HEK293 (cell line): Measurements from ENCODE around the gene IFT122.

Source experiments
- CTCF ChIA-PET: fragments of 350-600 bp; formaldehyde crosslinking; extraction: SDS; loops from one replicate; lab custom pipeline; 2021; ENCODE audit warnings: antibody characterized with exemption; lab: Yijun Ruan, JAX
- POLR2A ChIA-PET: fragments of 300-600 bp; formaldehyde crosslinking; extraction: SDS; loops from one replicate; lab custom pipeline; 2020; ENCODE audit warnings: antibody characterized with exemption, inconsistent platforms; lab: Yijun Ruan, JAX
- H3K27ac ChIP-seq: fragments of 200-500 bp; sonication (Bioruptor generic); 2 replicates; pipeline ENCODE4 v1.5.1; 2014; ENCODE audit warnings: low read depth, low read length, control low read depth, inconsistent platforms; ENCODE audit errors: extremely low read depth
- H3K36me3 ChIP-seq, 2 experiments: fragments of 200-500 bp in 1 of 2; sonication (Bioruptor generic) in 1 of 2; 1 replicate in 1 of 2; 2 replicates in 1 of 2; pipeline ENCODE4 v1.5.1; 2014 to 2017; ENCODE audit warnings: inconsistent platforms in 2 of 2, low read length in 2 of 2; ENCODE audit not compliant: control insufficient read depth in 2 of 2, insufficient read depth in 1 of 2
- H3K4me1 ChIP-seq: fragments of 200-500 bp; sonication (Bioruptor generic); 2 replicates; pipeline ENCODE4 v1.5.1; 2014; ENCODE audit warnings: mild to moderate bottlenecking, low read length, inconsistent platforms; ENCODE audit not compliant: control insufficient read depth, insufficient read depth
- H3K4me3 ChIP-seq: 2 replicates; pipeline ENCODE4 v1.5.1; 2011; ENCODE audit warnings: low read depth, mild to moderate bottlenecking, control low read depth, low read length, moderate library complexity
- H3K9me3 ChIP-seq: fragments of 200-500 bp; sonication (Bioruptor generic); 2 replicates; pipeline ENCODE4 v1.5.1; 2014; ENCODE audit warnings: low read depth, low read length, inconsistent platforms; ENCODE audit not compliant: control insufficient read depth, insufficient read depth
- BCL11B ChIP-seq: fragments of 450-650 bp; formaldehyde crosslinking; IDR thresholded peaks from 2 replicates; pipeline ENCODE4 v1.5.1; 2016; ENCODE audit warnings: low read depth, missing biosample characterization, missing genetic modification characterization
- HOXD13 ChIP-seq: sonication (generic); formaldehyde crosslinking; IDR thresholded peaks from 2 replicates; pipeline ENCODE4 v1.8.0; 2022; ENCODE audit warnings: missing genetic modification reagents, borderline replicate concordance
- MYNN ChIP-seq: fragments of 450-650 bp; formaldehyde crosslinking; IDR thresholded peaks from 2 replicates; pipeline ENCODE4 v1.5.1; 2016; ENCODE audit warnings: missing biosample characterization, missing genetic modification characterization, borderline replicate concordance
- SALL2 ChIP-seq: fragments of 450-650 bp; formaldehyde crosslinking; IDR thresholded peaks from 2 replicates; pipeline ENCODE4 v1.5.0; 2017; ENCODE audit warnings: missing biosample characterization, mild to moderate bottlenecking, missing genetic modification characterization, borderline replicate concordance
- SP3 ChIP-seq: fragments of 450-650 bp; formaldehyde crosslinking; IDR thresholded peaks from 2 replicates; pipeline ENCODE4 v1.5.1; 2016; ENCODE audit warnings: missing biosample characterization, missing genetic modification characterization
- TSHZ1 ChIP-seq: fragments of 450-650 bp; formaldehyde crosslinking; IDR thresholded peaks from 2 replicates; pipeline ENCODE4 v1.5.1; 2016; ENCODE audit warnings: missing biosample characterization, missing genetic modification characterization, borderline replicate concordance
- YY2 ChIP-seq: fragments of 450-650 bp; formaldehyde crosslinking; IDR thresholded peaks from 2 replicates; pipeline ENCODE4 v1.5.1; 2016; ENCODE audit warnings: missing biosample characterization, missing genetic modification characterization
- ZBTB7A ChIP-seq: fragments of 450-650 bp; formaldehyde crosslinking; IDR thresholded peaks from 2 replicates; pipeline ENCODE4 v1.5.1; 2016; ENCODE audit warnings: low read depth, missing biosample characterization, missing genetic modification characterization
- ZNF10 ChIP-seq: fragments of 450-650 bp; formaldehyde crosslinking; IDR thresholded peaks from 2 replicates; pipeline ENCODE4 v1.5.1; 2017; ENCODE audit warnings: missing biosample characterization, missing genetic modification characterization
- ZNF169 ChIP-seq: fragments of 450-650 bp; formaldehyde crosslinking; IDR thresholded peaks from 2 replicates; pipeline ENCODE4 v1.5.1; 2016; ENCODE audit warnings: missing biosample characterization, missing genetic modification characterization
- ZNF19 ChIP-seq: fragments of 450-650 bp; formaldehyde crosslinking; IDR thresholded peaks from 2 replicates; pipeline ENCODE4; 2016; ENCODE audit warnings: missing biosample characterization, missing genetic modification characterization, low read depth
- ZNF274 ChIP-seq, 2 experiments: fragments of 200-500 bp in 1 of 2; fragments of 450-650 bp in 1 of 2; sonication (Bioruptor generic) in 1 of 2; formaldehyde crosslinking in 1 of 2; IDR thresholded peaks; 2 replicates each; pipeline versions ENCODE4 v1.5.1 to v1.6.1; 2014 to 2016; ENCODE audit warnings: borderline replicate concordance in 1 of 2, inconsistent platforms in 1 of 2, low read length in 1 of 2, missing biosample characterization in 1 of 2, missing genetic modification characterization in 1 of 2
- ZNF354C ChIP-seq: fragments of 450-650 bp; formaldehyde crosslinking; IDR thresholded peaks from 2 replicates; pipeline ENCODE4 v1.5.1; 2016; ENCODE audit warnings: missing biosample characterization, missing genetic modification characterization, low read depth, borderline replicate concordance
- ZNF366 ChIP-seq: fragments of 450-650 bp; formaldehyde crosslinking; conservative IDR thresholded peaks from 2 replicates; pipeline ENCODE4 v1.5.1; 2016; ENCODE audit warnings: missing biosample characterization, missing genetic modification characterization
- ZNF521 ChIP-seq: fragments of 450-650 bp; formaldehyde crosslinking; IDR thresholded peaks from 2 replicates; pipeline ENCODE4 v1.5.1; 2017; ENCODE audit warnings: missing biosample characterization, mild to moderate bottlenecking, missing genetic modification characterization
- ZNF530 ChIP-seq: fragments of 450-650 bp; formaldehyde crosslinking; IDR thresholded peaks from 2 replicates; pipeline ENCODE4 v1.5.1; 2016; ENCODE audit warnings: low read depth, missing biosample characterization, missing genetic modification characterization
- ZNF623 ChIP-seq: fragments of 450-650 bp; formaldehyde crosslinking; IDR thresholded peaks from 2 replicates; pipeline ENCODE4 v1.5.1; 2016; ENCODE audit warnings: missing biosample characterization, missing genetic modification characterization
- TF ChIP-seq, protein P1 (sequence below): fragments of 450-650 bp; formaldehyde crosslinking; IDR thresholded peaks from 2 replicates; pipeline ENCODE4 v1.5.1; 2017; ENCODE audit warnings: missing biosample characterization, mild to moderate bottlenecking, missing genetic modification characterization, moderate library complexity
- TF ChIP-seq, protein P2 (sequence below): fragments of 450-650 bp; formaldehyde crosslinking; IDR thresholded peaks from 2 replicates; pipeline ENCODE4 v1.5.1; 2016; ENCODE audit warnings: missing biosample characterization, missing genetic modification characterization, borderline replicate concordance

The IFT122 gene

GRCh38 chr3:129470861-129471260 is 30.8 kb downstream of the IFT122 start:
- H3K4me1 ChIP-seq = no peaks in the 10 kb centered on the region
- TF ChIP-seq ZNF169 (tag by site-specific recombination) (no peak), HOXD13 (CRISPR knock-in tag) (no peak), ZNF366 (tag by site-specific recombination) (no peak), SALL2 (tag by site-specific recombination) (no peak), MYNN (tag by site-specific recombination) (no peak), ZNF274 (IDR thresholded peaks at IDR 0.05; ENCODE audit: low read length) (no peak), ZNF274 (tag by site-specific recombination; IDR thresholded peaks at IDR 0.05; ENCODE audit: borderline replicate concordance) (no peak), ZNF10 (tag by site-specific recombination) (no peak), ZNF354C (no peak), ZNF521 (no peak), BCL11B (tag by site-specific recombination) (no peak), ZNF530 (tag by site-specific recombination) (no peak)
- H3K4me3 ChIP-seq = no peak overlapping the region
- POLR2A ChIA-PET = no interaction called here
- H3K27ac ChIP-seq = no peak overlapping the region
- peaks cover 0 to 18% of the 10 kb centered on the region in 2 experiments; a peak in 2 of 3 replicates for H3K36me3 ChIP-seq
- CTCF ChIA-PET = no interaction called here
- no peaks in the 10 kb centered on the region for H3K9me3 ChIP-seq

GRCh38 chr3:129473067-129473768 is 33.2 kb downstream of the IFT122 start:
- Histone ChIP-seq H3K36me3 (peaks cover 0 to 37% of the 10 kb centered on the region in 2 experiments; a peak in 1 of 3 replicates), H3K9me3 (no peaks in the 10 kb centered on the region), H3K4me3 (no peak overlapping the region), H3K27ac (no peak overlapping the region), H3K4me1 (no peaks in the 10 kb centered on the region)
- no peak for TF ChIP-seq TSHZ1 (tag by site-specific recombination)
- TF ChIP-seq, protein P1, sequence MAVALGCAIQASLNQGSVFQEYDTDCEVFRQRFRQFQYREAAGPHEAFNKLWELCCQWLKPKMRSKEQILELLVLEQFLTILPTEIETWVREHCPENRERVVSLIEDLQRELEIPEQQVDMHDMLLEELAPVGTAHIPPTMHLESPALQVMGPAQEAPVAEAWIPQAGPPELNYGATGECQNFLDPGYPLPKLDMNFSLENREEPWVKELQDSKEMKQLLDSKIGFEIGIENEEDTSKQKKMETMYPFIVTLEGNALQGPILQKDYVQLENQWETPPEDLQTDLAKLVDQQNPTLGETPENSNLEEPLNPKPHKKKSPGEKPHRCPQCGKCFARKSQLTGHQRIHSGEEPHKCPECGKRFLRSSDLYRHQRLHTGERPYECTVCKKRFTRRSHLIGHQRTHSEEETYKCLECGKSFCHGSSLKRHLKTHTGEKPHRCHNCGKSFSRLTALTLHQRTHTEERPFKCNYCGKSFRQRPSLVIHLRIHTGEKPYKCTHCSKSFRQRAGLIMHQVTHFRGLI (tag by site-specific recombination) = no peak
- POLR2A ChIA-PET = no interaction called here
- CTCF ChIA-PET = interaction anchor here (1.1 kb wide), 1 partner anchor 9 kb away, joined by 4 read pairs; no protein-coding TSS in a partner anchor

DNA sequence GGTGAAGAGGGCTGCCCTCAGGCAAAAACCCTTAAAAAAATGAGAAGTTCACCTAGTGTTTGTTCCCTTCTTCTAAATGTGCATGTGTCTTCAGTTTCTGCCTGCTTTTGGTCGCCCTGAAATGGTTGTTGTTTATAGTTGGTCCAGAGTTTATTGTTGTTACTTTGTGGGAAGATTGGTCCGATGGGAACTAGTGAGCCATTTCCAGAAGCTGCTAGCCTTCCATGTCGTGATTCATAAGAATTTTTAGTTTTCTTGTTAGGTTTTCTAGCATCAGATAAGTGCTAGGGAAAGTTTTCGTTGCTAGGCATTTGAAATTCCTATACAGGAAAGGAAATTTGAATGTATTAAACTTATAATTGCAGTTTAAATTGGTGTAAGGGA is 33.7 kb downstream of the IFT122 start:
- CTCF ChIA-PET = interaction anchor here (1.1 kb wide), 1 partner anchor 9 kb away, joined by 4 read pairs; no protein-coding TSS in a partner anchor
- POLR2A ChIA-PET = no interaction called here
- Histone ChIP-seq H3K27ac (no peak overlapping the region), H3K4me1 (no peaks in the 10 kb centered on the region), H3K9me3 (no peaks in the 10 kb centered on the region), H3K36me3 (peaks cover 0 to 37% of the 10 kb centered on the region in 2 experiments; a peak in 1 of 3 replicates), H3K4me3 (no peak overlapping the region)
- no peak for TF ChIP-seq SP3 (tag by site-specific recombination)
- no peak for TF ChIP-seq YY2 (tag by site-specific recombination)
- TF ChIP-seq ZBTB7A (tag by site-specific recombination) = no peak
- no peak for TF ChIP-seq ZNF623 (tag by site-specific recombination)
- no peak for TF ChIP-seq ZNF274 (IDR thresholded peaks at IDR 0.05; ENCODE audit: low read length)
- TF ChIP-seq ZNF274 (tag by site-specific recombination; IDR thresholded peaks at IDR 0.05; ENCODE audit: borderline replicate concordance) = no peak
- TF ChIP-seq, protein P2, sequence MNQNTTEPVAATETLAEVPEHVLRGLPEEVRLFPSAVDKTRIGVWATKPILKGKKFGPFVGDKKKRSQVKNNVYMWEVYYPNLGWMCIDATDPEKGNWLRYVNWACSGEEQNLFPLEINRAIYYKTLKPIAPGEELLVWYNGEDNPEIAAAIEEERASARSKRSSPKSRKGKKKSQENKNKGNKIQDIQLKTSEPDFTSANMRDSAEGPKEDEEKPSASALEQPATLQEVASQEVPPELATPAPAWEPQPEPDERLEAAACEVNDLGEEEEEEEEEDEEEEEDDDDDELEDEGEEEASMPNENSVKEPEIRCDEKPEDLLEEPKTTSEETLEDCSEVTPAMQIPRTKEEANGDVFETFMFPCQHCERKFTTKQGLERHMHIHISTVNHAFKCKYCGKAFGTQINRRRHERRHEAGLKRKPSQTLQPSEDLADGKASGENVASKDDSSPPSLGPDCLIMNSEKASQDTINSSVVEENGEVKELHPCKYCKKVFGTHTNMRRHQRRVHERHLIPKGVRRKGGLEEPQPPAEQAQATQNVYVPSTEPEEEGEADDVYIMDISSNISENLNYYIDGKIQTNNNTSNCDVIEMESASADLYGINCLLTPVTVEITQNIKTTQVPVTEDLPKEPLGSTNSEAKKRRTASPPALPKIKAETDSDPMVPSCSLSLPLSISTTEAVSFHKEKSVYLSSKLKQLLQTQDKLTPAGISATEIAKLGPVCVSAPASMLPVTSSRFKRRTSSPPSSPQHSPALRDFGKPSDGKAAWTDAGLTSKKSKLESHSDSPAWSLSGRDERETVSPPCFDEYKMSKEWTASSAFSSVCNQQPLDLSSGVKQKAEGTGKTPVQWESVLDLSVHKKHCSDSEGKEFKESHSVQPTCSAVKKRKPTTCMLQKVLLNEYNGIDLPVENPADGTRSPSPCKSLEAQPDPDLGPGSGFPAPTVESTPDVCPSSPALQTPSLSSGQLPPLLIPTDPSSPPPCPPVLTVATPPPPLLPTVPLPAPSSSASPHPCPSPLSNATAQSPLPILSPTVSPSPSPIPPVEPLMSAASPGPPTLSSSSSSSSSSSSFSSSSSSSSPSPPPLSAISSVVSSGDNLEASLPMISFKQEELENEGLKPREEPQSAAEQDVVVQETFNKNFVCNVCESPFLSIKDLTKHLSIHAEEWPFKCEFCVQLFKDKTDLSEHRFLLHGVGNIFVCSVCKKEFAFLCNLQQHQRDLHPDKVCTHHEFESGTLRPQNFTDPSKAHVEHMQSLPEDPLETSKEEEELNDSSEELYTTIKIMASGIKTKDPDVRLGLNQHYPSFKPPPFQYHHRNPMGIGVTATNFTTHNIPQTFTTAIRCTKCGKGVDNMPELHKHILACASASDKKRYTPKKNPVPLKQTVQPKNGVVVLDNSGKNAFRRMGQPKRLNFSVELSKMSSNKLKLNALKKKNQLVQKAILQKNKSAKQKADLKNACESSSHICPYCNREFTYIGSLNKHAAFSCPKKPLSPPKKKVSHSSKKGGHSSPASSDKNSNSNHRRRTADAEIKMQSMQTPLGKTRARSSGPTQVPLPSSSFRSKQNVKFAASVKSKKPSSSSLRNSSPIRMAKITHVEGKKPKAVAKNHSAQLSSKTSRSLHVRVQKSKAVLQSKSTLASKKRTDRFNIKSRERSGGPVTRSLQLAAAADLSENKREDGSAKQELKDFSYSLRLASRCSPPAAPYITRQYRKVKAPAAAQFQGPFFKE (tag by site-specific recombination) = no peak
- no peak for TF ChIP-seq ZNF19 (tag by site-specific recombination)
